ENCODE measurements around the gene CENATAC.

GRCh38 chr11:119026970-119027369 lies 29.0 kb downstream of the CENATAC start:
- TF ChIP-seq REST (IDR thresholded peaks at IDR 0.05; ENCODE audit: insufficient read depth in 1 of 2, low read depth in 2 of 2, low read length in 2 of 2) (no peak), TAF1 (IDR thresholded peaks at IDR 0.05; ENCODE audit: borderline replicate concordance, insufficient read depth, low read length) (no peak), POLR2AphosphoS5 (IDR thresholded peaks at IDR 0.05; ENCODE audit: low read depth, low read length) (no peak), FOXP2 (optimal IDR thresholded peaks at IDR 0.05; ENCODE audit: borderline replicate concordance, extremely low read depth, extremely low read length, insufficient read depth) (no peak), SIN3A (IDR thresholded peaks at IDR 0.05; ENCODE audit: borderline replicate concordance, insufficient read depth, low read length) (no peak)

All from PFSK-1 (cell line).